Astrocyte (in vitro differentiated cells and primary cell): ENCODE data around the gene DBF4.

ENCODE experiments used
- CTCF ChIP-seq: IDR thresholded peaks from 2 replicates; pipeline ENCODE4 v1.5.1; 2011; ENCODE audit warnings: low read depth, mild to moderate bottlenecking, inconsistent platforms, low read length, moderate library complexity; ENCODE audit not compliant: insufficient read depth
- EZH2 ChIP-seq: IDR thresholded peaks from 2 replicates; pipeline ENCODE4 v1.6.1; 2012; ENCODE audit warnings: mild to moderate bottlenecking, low read length, inconsistent platforms; ENCODE audit not compliant: insufficient read depth

GRCh38 chr7:87920578-87920977 is 44.3 kb downstream of the DBF4 start:
- no peak for TF ChIP-seq CTCF
- TF ChIP-seq EZH2 = no peak
